ENCODE measurements around the gene ARL3.
"Not testable (repeated sequence)": the region's sequence is repeated elsewhere in the genome, so short reads cannot be mapped to it uniquely, and the experiment has no call there.

GRCh38 chr10:102695401-102695800 lies 18.8 kb downstream of the ARL3 start:
- not testable (repeated sequence) for TF ChIP-seq CTCF, EP300, POLR2AphosphoS5, POLR2A (IDR thresholded peaks at IDR 0.05)

Data from sigmoid colon (tissue), 4 donors.